GM12864 (cell line): ENCODE results near the gene SERTAD1.

Source experiments
- DNase-seq: peaks from one replicate; pipeline ENCODE4 v3.0.0-alpha.2; 2011; ENCODE audit warnings: low read depth
- H3K4me3 ChIP-seq: 2 replicates; pipeline ENCODE4 v1.5.1; 2011; ENCODE audit warnings: mild to moderate bottlenecking, low read depth, low read length, control low read depth
- TF ChIP-seq, protein P1 (sequence below): IDR thresholded peaks from 2 replicates; pipeline ENCODE4 v1.5.1; 2011; ENCODE audit warnings: low read depth, mild to moderate bottlenecking, moderate library complexity, low read length, control low read depth, inconsistent platforms; ENCODE audit errors: missing control alignments

Gene SERTAD1

DNA sequence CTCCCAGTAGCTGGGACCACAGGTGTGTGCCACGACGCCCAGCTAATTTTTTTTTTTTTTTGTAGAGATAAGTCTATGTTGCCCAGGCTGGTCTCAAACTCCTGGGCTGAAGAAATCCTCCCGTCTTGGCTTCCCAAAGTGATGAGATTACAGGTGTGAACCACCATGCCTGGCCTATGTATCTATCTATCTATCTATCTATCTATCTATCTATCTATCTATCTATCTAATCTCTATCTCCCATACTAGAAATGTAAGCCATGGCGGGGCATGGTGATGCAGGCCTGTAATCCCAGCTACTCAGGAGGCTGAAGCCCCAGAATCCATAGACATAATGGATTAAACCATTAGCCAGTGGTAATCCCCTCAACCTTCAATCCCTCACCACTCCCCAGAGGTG, 24.9 kb upstream of the SERTAD1 start:
- DNase-seq: no peak
- no peak overlapping the region for H3K4me3 ChIP-seq
- TF ChIP-seq, protein P1, sequence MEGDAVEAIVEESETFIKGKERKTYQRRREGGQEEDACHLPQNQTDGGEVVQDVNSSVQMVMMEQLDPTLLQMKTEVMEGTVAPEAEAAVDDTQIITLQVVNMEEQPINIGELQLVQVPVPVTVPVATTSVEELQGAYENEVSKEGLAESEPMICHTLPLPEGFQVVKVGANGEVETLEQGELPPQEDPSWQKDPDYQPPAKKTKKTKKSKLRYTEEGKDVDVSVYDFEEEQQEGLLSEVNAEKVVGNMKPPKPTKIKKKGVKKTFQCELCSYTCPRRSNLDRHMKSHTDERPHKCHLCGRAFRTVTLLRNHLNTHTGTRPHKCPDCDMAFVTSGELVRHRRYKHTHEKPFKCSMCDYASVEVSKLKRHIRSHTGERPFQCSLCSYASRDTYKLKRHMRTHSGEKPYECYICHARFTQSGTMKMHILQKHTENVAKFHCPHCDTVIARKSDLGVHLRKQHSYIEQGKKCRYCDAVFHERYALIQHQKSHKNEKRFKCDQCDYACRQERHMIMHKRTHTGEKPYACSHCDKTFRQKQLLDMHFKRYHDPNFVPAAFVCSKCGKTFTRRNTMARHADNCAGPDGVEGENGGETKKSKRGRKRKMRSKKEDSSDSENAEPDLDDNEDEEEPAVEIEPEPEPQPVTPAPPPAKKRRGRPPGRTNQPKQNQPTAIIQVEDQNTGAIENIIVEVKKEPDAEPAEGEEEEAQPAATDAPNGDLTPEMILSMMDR: no peak

DNA sequence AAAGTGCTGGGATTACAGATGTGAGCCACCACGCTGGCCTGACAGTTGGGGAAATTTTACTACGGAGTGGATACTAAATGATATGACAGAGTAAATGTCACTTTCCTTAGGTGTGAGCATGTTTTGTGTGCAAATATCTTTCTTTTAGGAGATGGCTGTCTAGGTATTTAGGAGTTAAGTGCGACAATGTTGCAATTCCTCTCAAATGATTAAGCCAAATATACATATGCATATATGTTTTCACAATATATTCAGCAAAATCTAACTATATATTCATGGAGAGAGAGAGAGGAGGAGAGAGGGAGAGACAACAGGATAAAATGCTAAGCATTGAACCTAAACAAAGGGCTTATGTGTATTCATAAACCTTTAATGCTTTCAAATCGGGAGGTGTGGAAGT, 23.7 kb upstream of the SERTAD1 start:
- TF ChIP-seq, protein P1: no peak
- H3K4me3 ChIP-seq: no peak overlapping the region
- DNase-seq: no peak

DNA sequence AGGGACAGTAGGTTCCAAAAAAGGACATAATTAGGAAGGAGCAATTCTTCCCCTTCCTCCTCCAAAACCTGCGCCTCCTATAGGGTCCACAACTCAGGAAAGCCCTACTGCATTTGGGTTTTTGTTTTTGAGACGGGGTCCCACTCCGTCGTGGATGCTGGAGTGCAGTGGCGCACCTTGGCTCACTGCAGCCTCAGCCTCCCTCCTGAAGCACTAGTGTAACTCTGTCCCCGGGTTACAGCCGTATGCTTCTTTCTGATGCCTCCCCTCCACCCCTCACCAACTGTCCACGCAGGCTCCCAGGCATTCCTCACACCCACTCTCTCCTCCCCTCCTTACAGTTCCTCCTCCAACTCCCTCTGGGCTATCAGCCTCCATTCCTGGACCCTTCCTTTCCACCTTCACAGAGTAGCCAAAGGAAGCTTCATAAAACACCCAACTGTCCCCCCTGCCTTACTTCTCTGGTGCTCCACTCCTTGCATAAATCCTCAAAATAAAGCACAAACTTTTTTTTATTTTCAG, 20.5 kb upstream of the SERTAD1 start:
- DNase-seq: no peak
- TF ChIP-seq, protein P1: no peak
- no peak overlapping the region for H3K4me3 ChIP-seq

DNA sequence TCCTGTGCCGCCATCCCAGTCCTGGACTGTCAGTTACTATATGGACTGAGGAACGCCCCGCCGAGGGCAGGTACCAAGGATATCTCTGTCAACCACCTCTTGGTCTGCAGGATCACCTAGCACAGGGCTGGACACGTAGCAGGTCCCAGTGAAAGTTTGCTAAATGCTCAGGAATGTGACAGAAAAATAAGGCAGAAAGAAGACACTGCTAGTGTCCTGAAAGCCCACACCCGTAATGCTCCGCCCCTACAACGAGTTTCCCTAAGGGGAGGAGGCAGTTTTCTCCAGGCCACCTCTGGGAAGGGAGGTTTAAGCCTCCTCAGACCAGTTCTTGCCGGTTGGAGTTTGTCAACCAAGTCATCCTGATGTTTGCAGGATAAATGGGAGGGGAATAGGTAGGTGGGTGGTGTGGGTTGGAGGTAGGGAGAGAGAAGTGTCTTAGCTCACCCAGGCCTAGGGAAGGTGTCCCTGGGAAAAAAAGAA, 20.0 kb upstream of the SERTAD1 start:
- H3K4me3 ChIP-seq: no peak overlapping the region
- DNase-seq: no peak
- TF ChIP-seq, protein P1: no peak

DNA sequence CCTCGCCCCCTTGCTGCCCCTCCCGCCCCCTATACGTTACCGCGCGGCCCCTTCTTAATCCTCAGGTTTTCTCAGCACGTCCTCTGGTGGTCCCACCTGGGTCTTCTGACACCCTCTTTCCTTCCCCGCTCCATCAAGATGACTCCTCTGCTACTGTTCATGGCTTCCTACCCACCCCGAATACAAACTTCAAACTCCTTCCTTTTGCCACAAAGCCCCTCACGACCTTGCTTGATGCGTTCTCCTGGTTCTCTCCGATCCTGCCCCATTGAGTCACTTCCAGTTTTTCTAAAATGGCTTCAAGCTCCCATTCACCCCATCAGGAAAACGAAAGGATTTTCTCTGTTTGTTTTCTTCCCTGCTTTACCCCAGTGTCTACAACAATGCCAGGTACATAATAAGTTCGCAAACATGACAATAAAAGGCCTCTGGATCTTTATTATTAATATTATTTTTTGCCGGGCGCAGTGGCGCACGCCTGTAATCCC, 19.1 kb upstream of the SERTAD1 start:
- TF ChIP-seq, protein P1: peak; percentile 46
- peak overlapping the region; percentile 98 for H3K4me3 ChIP-seq
- DNase-seq: no peak

DNA sequence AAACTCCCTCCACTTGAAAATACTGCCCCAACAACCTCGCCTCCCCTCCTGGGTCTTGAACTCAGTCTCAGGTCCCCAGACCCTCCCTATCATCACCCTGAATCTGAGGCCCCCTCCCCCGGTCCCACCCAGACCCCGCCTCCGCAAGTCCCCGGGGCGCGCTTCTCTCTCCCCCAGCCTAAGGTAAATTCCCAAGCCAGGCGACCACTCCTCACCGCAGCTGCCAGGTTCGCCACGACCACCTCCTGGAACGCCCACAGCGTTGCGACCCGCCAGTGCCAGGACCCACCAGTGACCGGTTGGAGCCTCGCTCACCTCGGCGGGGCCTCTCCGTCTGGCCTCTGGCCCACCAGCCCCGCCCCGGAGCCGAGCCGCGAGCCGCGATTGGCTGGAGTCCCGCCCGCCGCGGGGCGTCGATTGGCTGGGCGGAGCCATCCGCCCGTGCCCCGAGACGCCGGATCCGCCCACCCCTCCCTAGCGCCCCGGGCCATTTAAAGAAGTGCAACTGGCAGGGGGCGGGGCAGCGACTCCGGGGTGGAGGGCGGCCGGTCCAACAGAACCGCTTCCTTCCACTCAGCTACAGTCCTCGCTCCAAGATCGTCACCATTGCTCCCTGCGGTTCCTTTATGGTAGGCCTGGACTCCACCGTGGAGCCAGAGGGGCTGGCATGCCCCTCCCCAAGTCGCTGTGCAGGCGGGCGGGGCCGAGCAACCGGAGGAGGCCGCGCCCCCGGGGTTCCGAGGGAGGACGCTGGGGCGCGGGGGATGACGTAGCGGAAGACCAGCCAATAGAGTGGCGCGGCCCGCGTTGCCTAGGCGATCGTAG, 18.4 kb upstream of the SERTAD1 start, which contains the start of gene SERTAD3:
SERTAD3 (minus strand) TSS at position 336 of the 825 bp plus-strand sequence. CDS start 2,255 bp downstream, outside the sequence.
- H3K4me3 ChIP-seq: peak within 1 kb of the TSS; percentile 98
- TF ChIP-seq, protein P1: no peak
- no peak for DNase-seq
